Measurements from ENCODE around the gene TAPBP.

TAPBP gene

GRCh38 chr6:33299237-33299944 lies 14.5 kb downstream of the TAPBP start:
- Histone ChIP-seq H3K4me1 (ENCODE audit: insufficient read depth, insufficient read length) (peaks cover 4% of the 10 kb centered on the region), H3K9me3 (ENCODE audit: insufficient read depth, low read length) (no peaks in the 10 kb centered on the region), H3K4me3 (ENCODE audit: insufficient read length, low read depth) (peak overlapping the region; percentile 88), H3K36me3 (ENCODE audit: insufficient read depth, insufficient read length, low read length) (peaks cover 21% of the 10 kb centered on the region), H3K27me3 (ENCODE audit: insufficient read depth, insufficient read length) (no peaks in the 10 kb centered on the region), H3K9ac (ENCODE audit: insufficient read length, low read depth) (peak overlapping the region; percentile 93)
- no peak for TF ChIP-seq YY1 (IDR thresholded peaks at IDR 0.05; ENCODE audit: insufficient read depth, insufficient read length)
- TF ChIP-seq ZNF274 (IDR thresholded peaks at IDR 0.05; ENCODE audit: low read depth, low read length) = no peak
- no peak for TF ChIP-seq SUZ12 (IDR thresholded peaks at IDR 0.05; ENCODE audit: extremely low read depth, insufficient read depth, insufficient read length)
- no peak for DNase-seq (ENCODE audit: low read depth, low spot score)

- Histone ChIP-seq H3K36me3 (ENCODE audit: insufficient read depth, insufficient read length, low read length) (peaks cover 15% of the 10 kb centered on the region), H3K4me3 (ENCODE audit: insufficient read length, low read depth) (peak within 1 kb of the TSS; percentile 88), H3K4me1 (ENCODE audit: insufficient read depth, insufficient read length) (peaks cover 4% of the 10 kb centered on the region), H3K9me3 (ENCODE audit: insufficient read depth, low read length) (no peaks in the 10 kb centered on the region), H3K9ac (ENCODE audit: insufficient read length, low read depth) (peak within 1 kb of the TSS; percentile 93), H3K27me3 (ENCODE audit: insufficient read depth, insufficient read length) (no peaks in the 10 kb centered on the region)
- TF ChIP-seq ZNF274 (IDR thresholded peaks at IDR 0.05; ENCODE audit: low read depth, low read length) (no peak), YY1 (IDR thresholded peaks at IDR 0.05; ENCODE audit: insufficient read depth, insufficient read length) (no peak), SUZ12 (IDR thresholded peaks at IDR 0.05; ENCODE audit: extremely low read depth, insufficient read depth, insufficient read length) (no peak)
- no peak for DNase-seq (ENCODE audit: low read depth, low spot score)
Observed at GRCh38 chr6:33298773-33299236, 15.1 kb downstream of the TAPBP start, which contains the start of gene RGL2. Gene RGL2, minus strand, starts transcription at chr6:33298942. Its CDS starts 332 bp downstream, at chr6:33298610.

GRCh38 chr6:33297956-33298772 lies 15.7 kb downstream of the TAPBP start:
- Histone ChIP-seq H3K36me3 (ENCODE audit: insufficient read depth, insufficient read length, low read length) (peaks cover 15% of the 10 kb centered on the region), H3K9me3 (ENCODE audit: insufficient read depth, low read length) (no peaks in the 10 kb centered on the region), H3K9ac (ENCODE audit: insufficient read length, low read depth) (peak overlapping the region; percentile 93), H3K4me1 (ENCODE audit: insufficient read depth, insufficient read length) (peaks cover 4% of the 10 kb centered on the region), H3K4me3 (ENCODE audit: insufficient read length, low read depth) (peak overlapping the region; percentile 88), H3K27me3 (ENCODE audit: insufficient read depth, insufficient read length) (no peaks in the 10 kb centered on the region)
- DNase-seq (ENCODE audit: low read depth, low spot score) = peak; percentile 63
- no peak for TF ChIP-seq YY1 (IDR thresholded peaks at IDR 0.05; ENCODE audit: insufficient read depth, insufficient read length)
- TF ChIP-seq SUZ12 (IDR thresholded peaks at IDR 0.05; ENCODE audit: extremely low read depth, insufficient read depth, insufficient read length) = no peak
- TF ChIP-seq ZNF274 (IDR thresholded peaks at IDR 0.05; ENCODE audit: low read depth, low read length) = no peak

GRCh38 chr6:33297406-33297955 lies 16.4 kb downstream of the TAPBP start:
- H3K9me3 ChIP-seq (ENCODE audit: insufficient read depth, low read length) = no peaks in the 10 kb centered on the region
- peaks cover 20% of the 10 kb centered on the region for H3K36me3 ChIP-seq (ENCODE audit: insufficient read depth, insufficient read length, low read length)
- H3K4me1 ChIP-seq (ENCODE audit: insufficient read depth, insufficient read length) = peaks cover 4% of the 10 kb centered on the region
- H3K9ac ChIP-seq (ENCODE audit: insufficient read length, low read depth) = peak overlapping the region; percentile 70
- no peaks in the 10 kb centered on the region for H3K27me3 ChIP-seq (ENCODE audit: insufficient read depth, insufficient read length)
- TF ChIP-seq YY1 (IDR thresholded peaks at IDR 0.05; ENCODE audit: insufficient read depth, insufficient read length) = no peak
- no peak for TF ChIP-seq SUZ12 (IDR thresholded peaks at IDR 0.05; ENCODE audit: extremely low read depth, insufficient read depth, insufficient read length)
- TF ChIP-seq ZNF274 (IDR thresholded peaks at IDR 0.05; ENCODE audit: low read depth, low read length) = no peak
- peak overlapping the region; percentile 50 for H3K4me3 ChIP-seq (ENCODE audit: insufficient read length, low read depth)
- DNase-seq (ENCODE audit: low read depth, low spot score) = no peak

- Histone ChIP-seq H3K36me3 (ENCODE audit: insufficient read depth, insufficient read length, low read length) (peaks cover 23% of the 10 kb centered on the region), H3K9me3 (ENCODE audit: insufficient read depth, low read length) (no peaks in the 10 kb centered on the region), H3K9ac (ENCODE audit: insufficient read length, low read depth) (peak overlapping the region; percentile 70), H3K4me3 (ENCODE audit: insufficient read length, low read depth) (peak overlapping the region; percentile 50), H3K4me1 (ENCODE audit: insufficient read depth, insufficient read length) (peaks cover 4% of the 10 kb centered on the region), H3K27me3 (ENCODE audit: insufficient read depth, insufficient read length) (no peaks in the 10 kb centered on the region)
- DNase-seq (ENCODE audit: low read depth, low spot score) = no peak
- TF ChIP-seq YY1 (IDR thresholded peaks at IDR 0.05; ENCODE audit: insufficient read depth, insufficient read length) = no peak
- no peak for TF ChIP-seq SUZ12 (IDR thresholded peaks at IDR 0.05; ENCODE audit: extremely low read depth, insufficient read depth, insufficient read length)
- no peak for TF ChIP-seq ZNF274 (IDR thresholded peaks at IDR 0.05; ENCODE audit: low read depth, low read length)
Observed at GRCh38 chr6:33296797-33297405, 17.0 kb downstream of the TAPBP start.

GRCh38 chr6:33295621-33296369 lies 18.1 kb downstream of the TAPBP start:
- Histone ChIP-seq H3K36me3 (ENCODE audit: insufficient read depth, insufficient read length, low read length) (peaks cover 28% of the 10 kb centered on the region), H3K4me1 (ENCODE audit: insufficient read depth, insufficient read length) (peaks cover 4% of the 10 kb centered on the region), H3K4me3 (ENCODE audit: insufficient read length, low read depth) (no peak overlapping the region), H3K27me3 (ENCODE audit: insufficient read depth, insufficient read length) (no peaks in the 10 kb centered on the region), H3K9ac (ENCODE audit: insufficient read length, low read depth) (peak overlapping the region; percentile 42), H3K9me3 (ENCODE audit: insufficient read depth, low read length) (no peaks in the 10 kb centered on the region)
- no peak for DNase-seq (ENCODE audit: low read depth, low spot score)
- TF ChIP-seq ZNF274 (IDR thresholded peaks at IDR 0.05; ENCODE audit: low read depth, low read length) (no peak), SUZ12 (IDR thresholded peaks at IDR 0.05; ENCODE audit: extremely low read depth, insufficient read depth, insufficient read length) (no peak), YY1 (IDR thresholded peaks at IDR 0.05; ENCODE audit: insufficient read depth, insufficient read length) (no peak)
